Mesothelial cell of epicardium (in vitro differentiated cells): ENCODE results near the gene SDF2L1. TPM values are rescaled to one million over a fixed set of nuclear protein-coding genes. Genes with fewer than 3 reads are reported as not detected.
"Not testable (repeated sequence)": the region's sequence is repeated elsewhere in the genome, so short reads cannot be mapped to it uniquely, and the experiment has no call there.

Experiments
- DNase-seq, 2 experiments: peaks; one replicate each; pipeline ENCODE4 v3.0.0; 2021; ENCODE audit warnings: low spot score in 2 of 2; ENCODE audit not compliant: unreplicated experiment in 2 of 2
- H3K27ac Mint-ChIP-seq: 2 replicates; pipeline ENCODE4 v1.8.0; 2021; ENCODE audit warnings: mixed read lengths
- H3K27me3 Mint-ChIP-seq: 2 replicates; pipeline ENCODE4 v1.8.0; 2021; ENCODE audit warnings: low read depth, mixed read lengths
- H3K36me3 Mint-ChIP-seq: 2 replicates; pipeline ENCODE4 v1.8.0; 2021; ENCODE audit warnings: mixed read lengths
- H3K4me1 Mint-ChIP-seq: 2 replicates; pipeline ENCODE4 v1.8.0; 2021; ENCODE audit warnings: mixed read lengths
- H3K4me3 Mint-ChIP-seq: 2 replicates; pipeline ENCODE4 v1.8.0; 2021; ENCODE audit warnings: mild to moderate bottlenecking, moderate library complexity, mixed read lengths
- H3K9me3 Mint-ChIP-seq: 2 replicates; pipeline ENCODE4 v1.8.0; 2021; ENCODE audit warnings: mixed read lengths
- CTCF ChIP-seq: fragments of 200-600 bp; sonication (generic); IDR thresholded peaks from one replicate; pipeline ENCODE4 v1.5.0; 2021; ENCODE audit warnings: antibody characterized with exemption; ENCODE audit not compliant: unreplicated experiment
- total RNA-seq: library from RNA; stranded (reverse); gene quantifications from 3 replicates; pipeline ENCODE4 v1.2.1, GENCODE V29; 2021

The SDF2L1 gene
- total RNA-seq, 1 donor from 2014 or later = 22.1 TPM

GRCh38 chr22:21672107-21672629, 30.1 kb downstream of the SDF2L1 start:
- no peaks in the 10 kb centered on the region for H3K27me3 Mint-ChIP-seq
- DNase-seq = no peak
- no peak overlapping the region for H3K27ac Mint-ChIP-seq
- H3K36me3 Mint-ChIP-seq = peaks cover 40% of the 10 kb centered on the region
- H3K4me1 Mint-ChIP-seq = peaks cover 5% of the 10 kb centered on the region
- H3K4me3 Mint-ChIP-seq = no peak overlapping the region
- no peak for TF ChIP-seq CTCF
- no peaks in the 10 kb centered on the region for H3K9me3 Mint-ChIP-seq

GRCh38 chr22:21673534-21674321, 31.6 kb downstream of the SDF2L1 start:
- Mint-ChIP-seq H3K4me1 (no peaks in the 10 kb centered on the region), H3K36me3 (peaks cover 52% of the 10 kb centered on the region), H3K27ac (no peak overlapping the region), H3K4me3 (no peak overlapping the region), H3K27me3 (no peaks in the 10 kb centered on the region), H3K9me3 (no peaks in the 10 kb centered on the region)
- DNase-seq = no peak
- no peak for TF ChIP-seq CTCF

GRCh38 chr22:21674638-21675245, 32.6 kb downstream of the SDF2L1 start:
- DNase-seq = no peak
- no peak for TF ChIP-seq CTCF
- Mint-ChIP-seq H3K9me3 (no peaks in the 10 kb centered on the region), H3K4me3 (no peak overlapping the region), H3K27me3 (no peaks in the 10 kb centered on the region), H3K27ac (no peak overlapping the region), H3K4me1 (no peaks in the 10 kb centered on the region), H3K36me3 (peaks cover 52% of the 10 kb centered on the region)

GRCh38 chr22:21677606-21678443, 35.7 kb downstream of the SDF2L1 start:
- Mint-ChIP-seq H3K9me3 (no peaks in the 10 kb centered on the region), H3K4me1 (no peaks in the 10 kb centered on the region), H3K4me3 (no peak overlapping the region), H3K36me3 (peaks cover 42% of the 10 kb centered on the region), H3K27me3 (no peaks in the 10 kb centered on the region), H3K27ac (no peak overlapping the region)
- TF ChIP-seq CTCF = no peak
- DNase-seq = no peak

GRCh38 chr22:21678842-21679241, 36.7 kb downstream of the SDF2L1 start:
- not testable (repeated sequence) for H3K4me3 Mint-ChIP-seq, DNase-seq, H3K27ac Mint-ChIP-seq, H3K4me1 Mint-ChIP-seq, H3K27me3 Mint-ChIP-seq, H3K9me3 Mint-ChIP-seq
- peaks cover 39% of the 10 kb centered on the region for H3K36me3 Mint-ChIP-seq
